Glomerular visceral epithelial cell (primary cell): ENCODE results near the gene HPDL.
A peak's percentile ranks its signal among the peaks of the same experiment; 100 is the strongest.
"Not testable (repeated sequence)": the region's sequence is repeated elsewhere in the genome, so short reads cannot be mapped to it uniquely, and the experiment has no call there.

ENCODE experiments used
- DNase-seq: peaks from one replicate; pipeline ENCODE4 v3.0.0-alpha.2; 2016; ENCODE audit errors: extremely low spot score

Gene HPDL

DNA sequence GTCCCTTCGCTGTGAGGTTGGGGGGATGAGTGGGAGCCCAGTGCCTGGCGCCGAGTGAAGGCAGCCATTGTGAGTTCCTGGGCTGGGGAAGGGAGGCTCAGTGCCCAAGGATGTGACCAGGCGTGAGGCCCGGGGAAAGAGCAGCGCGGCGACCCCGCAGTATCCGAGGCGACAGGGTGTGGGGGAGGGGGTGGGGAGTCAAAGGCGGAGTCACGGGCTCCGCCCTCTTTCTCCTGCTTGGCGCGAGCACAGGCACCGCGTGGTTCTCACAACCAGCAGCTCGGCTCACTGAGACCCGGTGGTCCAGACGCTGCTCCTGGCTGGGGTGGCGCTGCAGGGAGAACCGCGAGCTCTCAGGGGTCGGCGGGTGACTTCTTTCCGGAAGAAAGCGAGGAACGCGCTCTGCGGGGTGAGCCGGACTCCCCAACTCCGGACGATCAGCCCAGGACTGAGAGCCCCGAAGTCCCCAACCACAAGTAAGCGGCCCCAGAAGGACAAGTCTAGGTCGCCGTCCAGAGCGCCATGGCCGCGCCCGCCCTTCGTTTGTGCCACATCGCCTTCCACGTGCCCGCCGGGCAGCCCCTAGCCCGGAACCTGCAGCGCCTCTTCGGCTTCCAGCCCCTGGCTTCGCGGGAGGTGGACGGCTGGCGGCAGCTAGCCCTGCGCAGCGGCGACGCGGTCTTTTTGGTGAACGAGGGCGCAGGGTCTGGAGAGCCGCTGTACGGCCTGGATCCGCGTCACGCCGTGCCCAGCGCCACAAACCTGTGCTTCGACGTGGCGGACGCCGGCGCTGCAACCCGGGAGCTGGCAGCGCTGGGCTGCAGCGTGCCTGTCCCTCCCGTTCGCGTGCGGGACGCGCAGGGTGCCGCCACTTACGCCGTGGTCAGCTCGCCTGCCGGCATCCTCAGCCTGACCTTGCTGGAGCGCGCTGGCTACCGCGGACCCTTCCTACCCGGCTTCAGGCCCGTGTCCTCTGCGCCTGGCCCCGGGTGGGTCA lies at the start of gene HPDL:
HPDL (plus strand) TSS at position 269 of the 997 bp plus-strand sequence; CDS start at position 523, 254 bp downstream.
- no peak for DNase-seq

DNA sequence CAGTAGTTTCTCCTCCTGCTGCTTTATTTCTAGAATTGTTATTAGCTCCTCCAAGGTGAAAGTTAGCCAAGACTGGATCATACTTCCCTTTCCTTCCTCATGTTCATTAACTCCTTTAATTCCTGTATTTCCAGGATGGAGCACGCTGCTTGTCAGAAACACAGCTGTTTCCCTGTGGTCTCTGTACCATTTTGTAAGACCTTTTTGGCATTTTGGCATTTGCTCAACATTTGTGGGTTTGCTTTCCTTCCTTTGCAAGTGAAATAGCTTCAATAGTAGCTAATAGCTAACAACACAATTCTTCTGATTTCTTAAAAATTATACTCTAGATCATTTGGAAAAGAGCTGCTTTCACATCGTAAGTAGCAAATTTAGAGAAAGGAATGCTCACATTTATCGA lies 44.3 kb upstream of the HPDL start:
- DNase-seq = no peak

DNA sequence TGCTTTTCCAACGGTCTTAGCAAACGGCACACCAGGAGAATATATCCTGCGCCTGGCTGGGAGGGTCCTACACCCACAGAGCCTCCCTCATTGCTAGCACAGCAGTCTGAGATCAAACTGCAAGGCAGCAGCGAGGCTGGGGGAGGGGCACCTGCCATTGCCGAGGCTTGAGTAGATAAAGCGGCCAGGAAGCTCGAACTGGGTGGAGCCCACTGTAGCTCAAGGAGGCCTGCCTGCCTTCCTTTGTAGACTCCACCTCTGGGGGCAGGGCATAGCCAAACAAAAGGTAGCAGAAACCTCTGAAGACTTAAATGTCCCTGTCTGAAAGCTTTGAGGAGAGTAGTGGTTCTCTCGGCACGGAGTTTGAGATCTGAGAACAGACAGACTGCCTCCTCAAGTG lies 41.8 kb upstream of the HPDL start:
- DNase-seq = not testable (repeated sequence)

DNA sequence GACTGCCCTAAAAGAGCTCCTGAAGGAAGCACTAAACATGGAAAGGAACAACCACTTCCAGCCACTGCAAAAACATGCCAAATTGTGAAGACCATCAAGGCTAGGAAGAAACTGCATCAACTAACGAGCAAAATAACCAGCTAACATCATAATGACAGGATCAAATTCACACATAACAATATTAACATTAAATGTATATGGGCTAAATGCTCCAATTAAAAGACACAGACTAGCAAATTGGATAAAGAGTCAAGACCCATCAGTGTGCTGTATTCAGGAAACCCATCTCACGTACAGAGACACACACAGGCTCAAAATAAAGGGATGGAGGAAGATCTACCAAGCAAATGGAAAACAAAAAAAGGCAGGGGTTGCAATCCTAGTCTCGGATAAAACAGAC lies 40.2 kb upstream of the HPDL start:
- not testable (repeated sequence) for DNase-seq

DNA sequence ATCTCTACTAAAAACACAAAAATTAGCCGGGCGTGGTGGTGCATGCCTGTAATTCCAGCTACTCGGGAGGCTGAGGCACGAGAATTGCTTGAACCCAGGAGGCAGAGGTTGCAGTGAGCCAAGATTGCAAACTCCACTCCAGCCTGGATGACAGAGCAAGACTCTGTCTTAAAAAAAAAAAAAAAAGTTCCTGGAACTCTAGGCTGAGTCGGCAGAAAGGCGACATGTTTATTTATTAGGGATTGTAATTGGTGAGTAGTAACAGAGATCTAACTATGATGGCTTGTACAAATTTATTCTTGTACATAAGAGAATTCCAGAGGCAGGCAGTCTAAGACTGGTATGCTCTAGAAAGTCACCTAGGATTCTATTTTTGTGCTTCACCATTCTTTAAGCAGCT lies 35.7 kb upstream of the HPDL start:
- not testable (repeated sequence) for DNase-seq

DNA sequence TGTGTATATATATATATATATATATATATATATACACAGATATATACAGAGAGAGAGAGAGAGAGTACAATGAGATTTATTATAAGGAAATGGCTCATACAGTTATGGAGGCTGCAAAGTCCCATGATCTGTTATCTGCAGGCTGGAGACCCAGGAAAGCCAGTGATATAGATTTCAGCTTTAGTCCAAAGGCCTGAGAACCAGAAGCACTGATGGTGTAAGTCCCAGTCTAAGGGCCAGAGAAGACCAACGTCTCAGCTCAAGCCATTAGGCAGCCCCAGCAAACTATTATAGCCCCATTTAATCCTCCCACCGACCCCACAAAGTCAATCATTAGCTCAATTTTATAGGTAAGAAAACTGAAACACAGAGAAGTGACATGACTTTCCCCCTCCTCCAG lies 35.0 kb upstream of the HPDL start:
- no peak for DNase-seq

DNA sequence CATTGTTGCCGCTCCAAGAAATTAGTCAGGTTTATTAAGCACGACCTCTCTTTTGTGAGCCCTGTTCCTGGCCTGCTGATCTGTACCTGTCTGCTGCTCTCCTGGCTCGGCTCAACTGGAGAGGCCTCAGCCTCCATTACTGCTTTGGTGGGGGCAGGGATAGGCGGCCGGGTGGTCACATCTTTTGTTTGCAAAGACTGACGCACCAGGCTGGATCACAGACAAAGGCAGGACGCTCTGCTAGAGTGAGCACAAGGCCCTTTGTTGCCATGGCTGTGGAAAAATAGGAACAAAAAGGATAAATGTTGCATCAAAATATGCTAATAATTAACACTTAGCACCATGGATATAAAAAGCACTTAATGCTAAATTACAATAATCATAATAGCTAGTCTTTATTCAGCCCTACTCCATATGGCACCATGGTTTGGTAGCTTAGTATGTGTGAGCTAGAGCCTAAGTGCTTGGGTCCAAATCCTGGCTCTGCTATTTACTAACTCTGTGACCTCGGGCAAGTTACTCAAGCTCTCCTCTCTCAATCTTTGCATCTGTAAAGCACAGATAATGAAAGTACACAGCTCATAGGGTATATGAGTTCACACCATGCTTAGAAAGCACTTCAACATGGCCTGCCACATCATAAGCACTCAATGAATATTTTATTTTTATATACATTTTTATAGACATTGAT lies 28.9 kb upstream of the HPDL start:
- DNase-seq = no peak

DNA sequence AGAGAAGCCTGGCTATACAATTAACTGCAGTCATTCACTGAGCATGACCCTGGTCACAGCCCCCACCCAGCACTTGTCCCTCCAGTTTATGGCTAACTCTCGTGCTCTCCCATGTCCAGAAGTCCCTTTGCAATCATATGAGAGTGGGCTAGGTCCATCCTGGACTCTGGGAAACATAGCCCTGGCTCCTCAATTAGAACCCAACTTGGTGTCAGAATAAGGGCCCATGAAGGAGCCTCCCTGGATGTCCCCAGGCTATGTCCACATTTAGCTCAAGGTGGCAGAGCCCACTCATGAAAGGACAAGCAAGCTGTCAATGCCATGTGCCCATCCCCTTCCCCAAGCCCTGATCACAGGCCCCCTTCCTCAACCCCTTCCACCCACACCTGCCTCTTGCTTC lies 27.4 kb upstream of the HPDL start:
- DNase-seq = no peak

DNA sequence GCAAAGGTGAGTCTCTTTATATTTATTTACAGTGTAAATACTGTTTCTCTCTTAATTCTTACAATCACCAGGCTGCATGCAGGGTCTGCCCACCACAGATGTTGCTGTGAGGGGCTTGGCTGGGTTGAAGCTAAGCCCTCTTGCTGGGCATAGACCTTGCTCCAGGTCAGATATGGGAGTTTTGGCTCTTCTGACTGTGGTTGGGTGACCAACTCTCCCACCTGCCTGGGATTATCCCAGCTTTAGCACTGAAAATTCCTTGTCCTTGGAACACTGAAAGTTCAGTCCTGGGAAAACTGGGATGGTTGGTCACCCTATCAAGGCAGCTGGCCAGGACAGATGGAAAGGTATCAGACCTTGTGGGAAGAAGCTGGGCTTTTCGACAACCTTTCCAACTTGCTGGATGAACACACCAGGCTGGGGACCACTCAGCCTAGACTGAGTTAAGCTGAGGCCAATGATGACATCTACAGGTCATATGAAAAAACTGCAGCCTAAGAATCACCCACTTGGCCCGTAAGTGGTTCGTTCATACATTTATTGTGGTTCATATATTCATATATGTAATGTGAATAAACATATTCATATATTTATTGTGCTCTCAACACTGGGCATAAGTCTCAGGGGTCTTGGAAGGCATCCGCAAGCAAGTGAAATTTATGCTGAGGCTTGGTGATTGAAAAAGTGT lies 26.6 kb upstream of the HPDL start:
- peak; percentile 73 for DNase-seq

DNA sequence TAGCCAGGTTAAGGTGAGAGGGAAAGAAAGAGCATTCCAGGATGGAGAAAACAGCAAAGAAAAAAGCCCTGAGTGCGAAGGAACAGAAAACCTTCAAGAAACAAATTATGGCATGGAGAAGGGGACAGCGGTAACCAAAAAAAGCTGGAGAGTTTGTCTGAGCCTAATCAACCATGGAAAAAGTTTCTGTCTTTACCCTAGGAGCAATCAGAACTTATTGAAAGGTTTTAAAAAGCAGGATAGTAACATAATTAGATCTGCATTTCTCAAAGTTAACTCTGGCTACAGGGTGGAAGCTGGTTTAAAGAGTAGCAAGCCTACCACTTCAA lies 26.1 kb upstream of the HPDL start:
- DNase-seq = no peak

DNA sequence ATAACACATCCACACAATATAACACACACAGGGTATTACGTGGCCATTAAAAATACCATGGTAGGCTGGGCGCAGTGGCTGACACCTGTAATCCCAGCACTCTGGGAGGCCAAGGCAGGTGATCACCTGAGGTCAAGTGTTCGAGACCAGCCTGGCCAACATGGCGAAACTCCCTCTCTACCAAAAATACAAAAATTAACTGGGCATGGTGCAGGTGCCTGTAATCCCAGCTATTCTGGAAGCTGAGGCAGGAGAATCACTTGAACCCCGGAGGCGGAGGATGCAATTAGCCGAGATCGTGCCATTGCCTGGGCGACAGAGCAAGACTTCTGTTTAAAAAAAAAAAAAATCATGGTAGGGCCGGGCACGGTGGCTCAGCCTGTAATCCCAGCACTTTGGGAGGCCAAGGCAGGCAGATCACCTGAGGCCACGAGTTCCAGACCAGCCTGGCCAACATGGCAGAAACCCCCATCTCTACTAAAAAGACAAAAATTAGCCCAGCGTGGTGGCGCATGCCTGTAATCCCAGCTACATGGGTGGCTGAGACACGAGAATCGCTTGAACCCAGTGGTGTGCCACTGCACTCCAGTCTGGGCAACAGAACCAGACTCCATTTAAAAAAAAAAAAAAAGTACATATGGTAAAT lies 24.1 kb upstream of the HPDL start:
- no peak for DNase-seq

DNA sequence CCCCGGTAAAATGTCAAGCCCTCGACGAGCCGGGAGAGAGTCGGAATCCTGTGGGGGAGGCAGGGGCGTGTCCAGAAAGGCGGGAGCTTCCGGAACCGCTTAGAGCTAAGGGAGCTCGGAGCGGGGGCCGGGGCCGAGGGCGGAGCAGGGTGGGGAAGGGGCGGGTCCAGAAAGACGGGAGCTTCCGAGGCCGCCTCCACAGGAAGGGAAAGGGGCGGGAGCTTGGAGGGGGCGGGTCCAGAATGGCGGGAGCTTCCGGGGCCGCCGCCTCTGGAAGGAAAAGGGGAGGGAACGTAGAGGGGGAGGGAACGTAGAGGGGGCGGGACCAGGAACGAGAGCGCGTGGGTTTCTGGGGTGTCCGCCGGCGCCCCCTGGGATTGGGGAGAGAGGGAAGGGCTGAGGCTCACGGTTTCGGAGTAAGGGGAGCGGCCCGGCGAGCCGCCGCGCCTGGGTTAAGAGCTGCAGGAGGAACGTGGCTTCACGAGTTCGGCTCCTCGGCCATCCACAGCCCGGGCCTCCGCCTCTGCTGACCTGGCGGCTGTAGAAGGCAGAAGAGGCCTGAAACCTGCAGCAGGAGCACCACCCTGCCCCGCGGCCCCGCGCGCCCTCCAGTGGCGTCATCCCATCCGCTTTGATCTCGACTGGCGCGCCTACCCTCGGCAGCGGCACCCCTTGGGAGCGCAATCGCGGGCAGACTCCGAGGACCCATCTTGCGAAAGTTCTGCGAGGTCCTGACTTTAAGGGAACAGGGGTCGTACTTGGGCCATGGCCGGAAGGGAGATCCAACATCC lies 23.0 kb upstream of the HPDL start:
- DNase-seq = peak; percentile 99

DNA sequence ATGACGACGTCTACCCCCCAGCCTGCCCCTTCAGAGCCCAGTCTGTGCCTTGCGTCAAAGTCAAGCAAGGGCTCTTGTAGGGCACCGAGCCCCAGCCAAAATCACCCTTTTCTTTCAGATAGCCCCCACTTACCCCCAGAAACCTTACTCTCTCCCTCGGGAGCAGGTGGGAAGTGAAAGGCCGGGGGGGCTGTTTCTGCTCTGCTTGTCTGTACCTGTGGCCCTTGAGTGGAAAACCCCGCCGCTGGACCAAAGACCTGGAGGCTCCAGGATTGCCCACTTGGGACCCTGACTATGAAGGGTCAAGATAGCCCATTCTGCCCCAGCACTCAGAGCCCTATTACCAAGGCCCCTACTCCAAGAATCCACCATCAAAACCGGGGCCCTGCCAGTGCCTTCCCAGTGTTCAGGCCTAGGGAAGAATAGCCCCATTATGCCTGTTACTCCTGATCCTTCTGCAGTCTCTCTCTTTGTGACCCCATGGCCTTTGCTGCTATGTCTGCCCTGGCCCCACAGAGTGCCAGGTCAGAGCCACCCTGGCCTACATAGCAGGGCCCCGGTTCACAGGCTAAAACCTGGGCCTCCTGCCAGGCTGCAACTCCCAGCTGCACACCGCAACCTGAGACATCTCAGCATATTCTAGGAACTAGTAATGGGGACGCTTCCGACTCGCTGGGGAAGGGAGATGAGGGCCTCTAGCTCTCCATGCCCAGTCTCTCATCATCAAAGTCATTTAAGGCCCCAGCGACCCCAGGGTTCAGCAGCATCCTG lies 22.2 kb upstream of the HPDL start:
- peak; percentile 52 for DNase-seq

DNA sequence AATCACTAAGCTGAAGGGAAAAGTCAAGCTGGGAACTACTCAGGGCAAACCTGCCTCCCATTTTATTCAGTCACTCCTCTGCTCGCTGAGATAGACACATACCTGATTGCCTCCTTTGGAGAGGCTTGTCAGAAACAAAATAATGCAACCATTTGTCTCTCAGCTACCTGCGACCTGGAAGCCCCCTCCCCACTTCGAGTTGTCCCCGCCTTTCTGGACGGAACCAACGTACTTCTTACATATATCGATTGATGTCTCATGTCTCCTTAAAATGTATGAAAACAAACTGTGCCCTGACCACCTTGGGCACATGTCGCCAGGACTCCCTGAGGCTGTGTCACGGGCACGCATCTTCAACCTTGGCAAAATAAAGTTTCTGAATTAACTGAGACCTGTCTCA lies 21.5 kb upstream of the HPDL start:
- DNase-seq = no peak

DNA sequence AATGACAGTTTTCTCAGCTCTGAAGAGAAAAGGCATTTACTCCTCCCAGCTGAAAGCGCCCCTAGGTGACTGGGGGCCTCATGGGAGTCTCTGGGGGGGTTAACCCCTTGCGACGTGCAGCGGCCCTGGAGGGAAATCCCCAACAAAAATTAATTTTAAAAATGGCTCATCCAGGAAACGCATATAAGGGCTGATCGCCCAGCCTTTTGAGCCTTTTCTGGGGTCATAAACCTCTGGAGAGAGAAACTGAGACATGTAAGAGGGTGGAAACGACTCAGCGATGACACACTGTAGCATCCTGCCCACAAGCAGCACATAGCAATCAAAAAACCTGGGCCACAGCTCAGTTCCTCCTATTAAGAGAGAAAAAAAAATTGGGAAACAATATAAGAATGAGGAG lies 20.4 kb upstream of the HPDL start:
- DNase-seq = peak; percentile 32

DNA sequence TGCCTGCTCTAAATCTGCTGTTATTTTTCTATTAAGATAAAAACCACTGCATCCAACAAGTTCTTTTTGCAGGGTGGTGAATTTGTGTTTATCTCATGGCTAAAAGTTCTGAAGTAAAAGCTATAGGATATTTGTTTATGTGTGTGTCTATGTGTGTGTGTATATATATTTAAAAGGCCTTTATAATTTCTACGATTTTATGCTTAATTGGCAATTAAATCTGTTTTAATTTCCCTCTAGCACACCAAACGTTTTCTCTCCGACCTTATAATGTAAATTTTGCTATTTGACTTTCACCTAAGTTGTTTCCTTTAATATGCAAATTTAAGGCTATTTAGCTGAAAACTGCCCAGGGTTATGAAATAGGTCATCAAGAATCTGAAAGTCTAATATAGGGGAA lies 19.8 kb upstream of the HPDL start:
- no peak for DNase-seq

DNA sequence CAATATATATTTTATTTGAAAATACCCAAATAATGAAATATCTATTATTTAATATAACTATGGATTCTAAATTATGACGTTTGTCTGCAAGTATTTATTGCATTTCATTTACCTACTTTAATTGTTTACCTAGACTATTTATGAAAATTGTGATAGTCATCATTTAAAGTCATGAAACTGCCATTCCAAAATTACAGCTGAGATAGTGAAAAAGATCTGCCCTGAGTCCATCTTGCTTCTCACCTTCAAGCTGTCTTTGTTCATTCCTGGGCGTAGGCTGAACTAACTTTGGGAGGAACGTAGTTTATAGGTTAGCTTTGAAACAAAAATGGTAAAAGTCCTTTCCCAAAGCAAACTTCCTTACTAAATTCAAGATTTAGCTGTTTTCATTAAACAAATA lies 12.4 kb upstream of the HPDL start:
- DNase-seq = no peak

DNA sequence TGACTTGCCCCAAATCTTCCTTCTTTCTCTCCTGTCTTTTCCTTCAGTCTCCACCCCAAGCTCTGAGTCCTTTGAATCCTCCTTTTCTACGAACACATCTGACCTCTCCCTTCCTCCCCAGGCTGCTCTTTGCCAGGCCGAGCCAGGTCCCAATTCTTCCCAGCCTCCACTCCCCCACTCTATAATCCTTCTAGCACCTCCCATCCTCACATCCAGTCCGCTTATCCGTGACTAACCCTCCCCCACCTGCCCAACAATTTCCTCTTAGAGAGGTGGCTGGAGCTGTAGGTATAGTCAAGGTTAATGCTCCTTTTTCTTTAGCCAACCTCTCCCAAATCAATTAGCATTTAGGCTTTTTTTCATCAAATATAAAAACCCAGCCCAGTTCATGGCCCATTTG lies 9.5 kb upstream of the HPDL start:
- no peak for DNase-seq

DNA sequence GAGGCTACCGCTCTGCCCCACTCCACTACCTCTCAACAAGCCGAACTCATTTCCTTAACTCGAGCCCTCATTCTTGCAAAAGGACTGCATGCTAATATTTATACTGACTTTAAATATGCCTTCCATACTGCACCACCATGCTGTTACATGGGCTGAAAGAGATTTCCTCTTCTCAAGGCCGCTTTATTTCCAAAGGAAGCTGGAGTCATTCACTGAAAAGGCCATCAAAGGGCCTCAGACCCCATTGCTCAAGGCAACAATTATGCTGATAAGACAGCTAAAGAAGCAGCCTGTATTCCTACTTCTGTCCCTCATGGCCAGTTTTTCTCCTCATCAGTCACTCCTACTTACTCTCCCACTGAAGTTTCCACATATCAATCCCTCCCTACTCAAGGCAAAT lies 6.9 kb upstream of the HPDL start:
- DNase-seq = no peak

DNA sequence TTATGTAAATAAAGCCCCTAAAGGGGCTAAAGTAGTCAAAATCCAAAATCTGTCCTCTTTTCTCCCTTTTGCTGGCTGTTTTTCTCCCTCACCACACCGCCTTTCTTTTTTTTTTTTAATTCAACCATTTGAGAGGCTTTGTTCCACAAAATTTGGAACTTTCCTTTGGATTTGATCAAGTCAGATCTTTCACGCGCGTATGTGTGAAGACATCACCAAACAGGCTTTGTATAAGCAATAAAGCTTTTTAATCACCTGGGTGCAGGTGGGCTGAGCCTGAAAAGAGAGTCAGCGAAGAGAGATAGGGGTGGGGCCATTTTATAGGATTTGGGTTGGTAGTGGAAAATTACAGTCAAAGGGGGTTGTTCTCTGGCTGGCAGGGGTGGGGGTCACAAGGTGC lies 5.3 kb upstream of the HPDL start:
- no peak for DNase-seq
